ENCODE results near the gene LRRC7. TPM values are rescaled to one million over a fixed set of nuclear protein-coding genes. Genes with fewer than 3 reads are reported as not detected.

The LRRC7 gene
- total RNA-seq, 3 donors from 2014 or later = 0.27 TPM; not detected in 2

DNA sequence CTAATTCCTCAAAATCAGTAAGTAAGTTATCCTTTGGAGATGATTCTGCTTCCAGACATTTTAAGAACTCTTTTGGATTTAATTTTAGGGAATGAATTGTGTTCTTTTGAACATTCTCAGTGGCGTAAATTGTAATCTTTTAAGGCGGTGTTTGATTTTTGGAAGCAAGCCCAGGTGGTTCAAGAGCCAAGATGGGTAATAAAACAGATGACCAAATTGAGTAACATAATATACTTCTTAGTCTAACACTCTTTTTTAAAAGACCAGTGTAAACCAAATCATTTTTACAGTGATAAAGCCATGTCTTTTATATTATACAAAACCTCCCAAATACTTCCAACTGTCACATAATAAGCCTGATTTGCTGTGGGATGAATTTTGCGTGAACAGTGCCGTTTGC, 503.9 kb downstream of the LRRC7 start:
- Mint-ChIP-seq H3K9me3 (no peaks in the 10 kb centered on the region), H3K4me1 (ENCODE audit: low read depth) (no peaks in the 10 kb centered on the region), H3K4me3 (no peak overlapping the region), H3K36me3 (ENCODE audit: insufficient read depth) (no peaks in the 10 kb centered on the region), H3K27me3 (ENCODE audit: low read depth) (peaks cover 3% of the 10 kb centered on the region)
- DNase-seq (no peak), ATAC-seq (no peak)

DNA sequence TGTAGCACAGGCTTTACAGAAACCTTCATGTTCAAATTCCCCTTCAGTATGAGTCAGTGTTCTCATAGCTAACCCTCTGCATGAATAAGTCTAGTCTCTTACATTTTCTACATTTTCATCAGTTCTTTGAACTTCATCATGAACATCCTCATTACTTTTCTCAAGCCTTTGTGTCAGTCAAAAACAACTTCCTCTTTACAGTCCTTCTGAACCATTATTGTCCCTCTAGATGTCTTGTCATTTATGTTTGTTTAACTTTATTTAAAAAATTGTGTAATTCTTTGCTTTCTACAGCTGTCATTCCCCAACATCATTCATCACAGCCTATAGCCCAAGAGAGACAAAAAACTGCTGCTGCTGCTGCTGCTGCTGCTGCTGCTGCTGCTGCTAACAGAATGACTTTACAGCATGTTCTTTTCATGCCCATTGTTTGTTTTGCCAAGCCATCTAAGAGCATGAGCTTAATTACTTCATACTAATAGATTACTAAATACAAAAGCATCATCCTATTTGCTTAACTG, 504.6 kb downstream of the LRRC7 start:
- DNase-seq (no peak), ATAC-seq (peak in 1 of 2 donors; percentile 34)
- Mint-ChIP-seq H3K36me3 (ENCODE audit: insufficient read depth) (no peaks in the 10 kb centered on the region), H3K9me3 (no peaks in the 10 kb centered on the region), H3K27me3 (ENCODE audit: low read depth) (peaks cover 3% of the 10 kb centered on the region), H3K4me3 (no peak overlapping the region), H3K4me1 (ENCODE audit: low read depth) (no peaks in the 10 kb centered on the region)

DNA sequence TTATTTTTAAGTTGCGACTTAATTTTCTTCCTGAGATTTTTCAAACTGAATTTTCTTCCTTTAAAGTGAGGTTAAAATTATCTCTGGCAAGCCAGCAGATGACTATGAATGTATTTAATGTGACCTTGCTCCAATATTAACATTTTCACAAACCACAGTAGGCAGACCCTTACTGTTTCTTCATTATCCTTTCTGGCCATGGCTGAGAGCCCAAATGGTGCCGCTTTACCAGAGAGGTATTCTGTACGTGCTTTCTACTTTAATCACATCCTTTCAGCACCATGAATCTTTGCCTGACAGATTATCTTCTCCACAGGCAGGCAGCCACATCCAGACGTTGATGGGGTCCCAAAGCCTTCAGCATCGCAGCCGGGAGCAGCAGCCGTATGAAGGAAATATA, 508.0 kb downstream of the LRRC7 start:
- ATAC-seq (no peak), DNase-seq (no peak)
- no peaks in the 10 kb centered on the region for H3K9me3 Mint-ChIP-seq
- H3K36me3 Mint-ChIP-seq (ENCODE audit: insufficient read depth) = no peaks in the 10 kb centered on the region
- no peaks in the 10 kb centered on the region for H3K4me1 Mint-ChIP-seq (ENCODE audit: low read depth)
- peaks cover 3% of the 10 kb centered on the region for H3K27me3 Mint-ChIP-seq (ENCODE audit: low read depth)
- no peak overlapping the region for H3K4me3 Mint-ChIP-seq

DNA sequence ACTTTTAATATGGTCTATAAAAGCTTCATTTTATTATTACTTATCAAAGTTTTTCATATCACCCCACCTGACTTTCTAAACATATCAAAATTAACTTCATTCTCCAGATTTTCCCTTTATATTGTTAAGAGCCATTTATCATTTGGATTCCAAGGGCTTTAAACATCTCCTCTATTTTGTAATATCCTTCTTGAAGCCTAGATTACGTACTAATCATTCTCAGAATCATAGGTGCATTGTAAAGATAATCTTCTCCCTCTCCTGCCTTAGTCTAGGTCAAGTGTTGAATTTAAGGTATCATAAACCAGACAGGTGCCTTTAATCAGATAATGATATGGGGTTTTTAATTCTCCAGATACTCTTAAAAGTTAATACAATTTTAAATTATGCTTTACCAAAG, 509.3 kb downstream of the LRRC7 start:
- no peaks in the 10 kb centered on the region for H3K9me3 Mint-ChIP-seq
- no peak overlapping the region for H3K4me3 Mint-ChIP-seq
- peaks cover 3% of the 10 kb centered on the region for H3K27me3 Mint-ChIP-seq (ENCODE audit: low read depth)
- ATAC-seq (no peak), DNase-seq (no peak)
- H3K4me1 Mint-ChIP-seq (ENCODE audit: low read depth) = no peaks in the 10 kb centered on the region
- no peaks in the 10 kb centered on the region for H3K36me3 Mint-ChIP-seq (ENCODE audit: insufficient read depth)

DNA sequence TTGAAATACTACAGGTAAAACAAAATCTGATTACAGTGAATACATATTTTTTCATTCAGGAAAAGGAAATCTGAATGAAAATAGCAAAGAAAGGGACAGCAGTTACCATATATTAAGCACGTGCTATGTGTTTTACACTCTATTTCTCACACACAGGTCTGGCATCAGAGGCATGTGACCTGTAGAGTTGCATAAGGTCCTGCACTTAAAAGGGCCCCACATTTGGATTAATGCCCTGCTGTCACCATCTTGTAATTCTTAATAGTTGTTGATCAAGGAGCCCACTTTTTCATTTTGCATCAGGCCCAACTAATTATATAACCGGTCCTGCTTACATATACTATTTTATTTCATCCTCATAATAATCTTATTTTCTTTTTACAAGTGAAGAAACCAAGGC, 511.8 kb downstream of the LRRC7 start:
- ATAC-seq (no peak), DNase-seq (no peak)
- Mint-ChIP-seq H3K4me3 (no peak overlapping the region), H3K36me3 (ENCODE audit: insufficient read depth) (no peaks in the 10 kb centered on the region), H3K4me1 (ENCODE audit: low read depth) (no peaks in the 10 kb centered on the region), H3K27me3 (ENCODE audit: low read depth) (no peaks in the 10 kb centered on the region), H3K9me3 (peaks cover 5% of the 10 kb centered on the region)

DNA sequence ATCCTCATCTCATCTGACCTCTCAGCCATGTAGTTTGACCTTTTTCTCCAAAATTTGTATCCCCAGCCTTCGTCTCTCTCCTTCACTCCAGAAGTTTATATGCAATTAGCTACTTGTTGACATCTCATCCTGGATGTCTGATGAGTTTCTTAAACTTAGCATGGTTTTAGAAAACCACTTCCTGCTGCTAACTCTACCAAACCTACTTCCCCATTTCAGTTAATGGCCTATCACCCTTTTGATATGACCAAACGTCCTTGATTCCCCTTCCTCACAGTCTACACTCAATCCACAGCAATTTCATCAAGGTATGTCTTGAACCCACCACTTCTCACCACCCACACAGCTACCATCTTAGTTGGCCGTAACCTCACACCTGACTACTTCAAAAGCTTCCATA, 515.8 kb downstream of the LRRC7 start:
- peaks cover 5% of the 10 kb centered on the region for H3K9me3 Mint-ChIP-seq
- no peaks in the 10 kb centered on the region for H3K27me3 Mint-ChIP-seq (ENCODE audit: low read depth)
- H3K36me3 Mint-ChIP-seq (ENCODE audit: insufficient read depth) = no peaks in the 10 kb centered on the region
- ATAC-seq (no peak), DNase-seq (no peak)
- H3K4me1 Mint-ChIP-seq (ENCODE audit: low read depth) = no peaks in the 10 kb centered on the region
- H3K4me3 Mint-ChIP-seq = no peak overlapping the region

DNA sequence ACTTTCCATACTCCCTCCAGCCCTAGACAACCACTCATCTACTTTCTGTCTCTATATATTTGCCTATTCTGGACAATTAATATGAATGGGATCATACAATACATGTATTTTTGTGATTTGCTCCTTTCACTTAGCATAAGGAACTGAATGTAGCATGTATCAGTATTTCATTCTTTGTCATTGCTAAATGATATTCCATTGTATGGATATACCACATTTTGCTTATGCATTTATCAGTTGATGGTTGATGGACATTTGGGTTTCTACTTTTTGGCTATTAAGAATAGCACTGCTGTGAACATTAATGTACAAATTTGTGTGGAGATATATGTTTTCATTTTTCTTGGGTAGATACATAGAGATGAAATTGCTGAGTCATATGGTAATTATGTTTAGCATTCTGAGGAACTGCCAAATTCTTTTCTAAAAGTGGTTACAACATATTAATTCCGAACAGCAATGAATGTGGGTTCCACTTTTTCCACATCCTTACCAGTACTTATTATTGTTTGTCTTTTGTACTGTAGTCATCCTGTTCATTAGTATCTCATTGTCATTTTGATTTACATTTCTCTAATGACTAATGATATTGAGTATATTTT, 516.7 kb downstream of the LRRC7 start:
- no peaks in the 10 kb centered on the region for H3K4me1 Mint-ChIP-seq (ENCODE audit: low read depth)
- H3K4me3 Mint-ChIP-seq = no peak overlapping the region
- H3K27me3 Mint-ChIP-seq (ENCODE audit: low read depth) = peaks cover 3% of the 10 kb centered on the region
- no peaks in the 10 kb centered on the region for H3K36me3 Mint-ChIP-seq (ENCODE audit: insufficient read depth)
- DNase-seq (no peak), ATAC-seq (no peak)
- H3K9me3 Mint-ChIP-seq = peaks cover 5% of the 10 kb centered on the region

DNA sequence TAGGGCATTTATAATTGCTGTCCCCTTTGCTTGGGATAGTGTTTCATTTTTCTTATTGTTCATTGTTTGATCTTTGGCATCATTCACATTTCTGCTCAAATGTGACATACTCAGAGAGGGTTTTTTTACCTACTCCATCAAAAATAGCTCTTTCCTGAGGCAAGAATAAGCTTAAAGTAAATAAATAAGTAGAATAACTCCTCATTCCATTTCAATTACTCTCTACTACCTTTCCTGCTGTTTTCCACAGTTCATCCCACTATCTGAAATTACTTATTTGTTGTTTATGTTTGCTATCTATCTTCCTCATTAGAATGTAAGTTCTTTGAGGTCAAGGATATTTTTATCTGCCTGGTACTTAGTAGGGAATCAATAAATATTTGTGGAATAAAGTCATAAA, 517.8 kb downstream of the LRRC7 start:
- no peaks in the 10 kb centered on the region for H3K36me3 Mint-ChIP-seq (ENCODE audit: insufficient read depth)
- no peaks in the 10 kb centered on the region for H3K4me1 Mint-ChIP-seq (ENCODE audit: low read depth)
- DNase-seq (no peak), ATAC-seq (no peak)
- peaks cover 5% of the 10 kb centered on the region for H3K9me3 Mint-ChIP-seq
- H3K27me3 Mint-ChIP-seq (ENCODE audit: low read depth) = peaks cover 5% of the 10 kb centered on the region
- no peak overlapping the region for H3K4me3 Mint-ChIP-seq

DNA sequence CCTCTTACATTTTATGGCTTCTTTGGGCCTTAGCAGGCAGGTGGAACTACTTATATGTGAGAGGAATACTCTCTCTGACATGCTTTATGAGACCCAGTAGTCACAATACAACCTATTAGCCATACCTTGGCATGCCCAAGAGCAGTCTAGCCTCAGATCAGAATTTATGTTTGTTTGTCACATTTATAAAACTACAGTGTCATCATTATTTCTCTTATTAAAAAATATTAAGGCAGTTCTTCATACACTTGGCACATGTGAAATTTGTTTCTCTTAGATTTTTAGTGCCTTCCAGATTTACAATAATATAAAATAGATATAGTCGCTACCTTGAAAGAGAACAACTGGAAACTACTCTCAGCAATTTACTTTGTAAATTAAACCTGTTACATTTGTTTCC, 519.2 kb downstream of the LRRC7 start:
- ATAC-seq (no peak), DNase-seq (no peak)
- no peak overlapping the region for H3K4me3 Mint-ChIP-seq
- no peaks in the 10 kb centered on the region for H3K4me1 Mint-ChIP-seq (ENCODE audit: low read depth)
- H3K9me3 Mint-ChIP-seq = peaks cover 5% of the 10 kb centered on the region
- no peaks in the 10 kb centered on the region for H3K36me3 Mint-ChIP-seq (ENCODE audit: insufficient read depth)
- H3K27me3 Mint-ChIP-seq (ENCODE audit: low read depth) = peaks cover 5% of the 10 kb centered on the region

DNA sequence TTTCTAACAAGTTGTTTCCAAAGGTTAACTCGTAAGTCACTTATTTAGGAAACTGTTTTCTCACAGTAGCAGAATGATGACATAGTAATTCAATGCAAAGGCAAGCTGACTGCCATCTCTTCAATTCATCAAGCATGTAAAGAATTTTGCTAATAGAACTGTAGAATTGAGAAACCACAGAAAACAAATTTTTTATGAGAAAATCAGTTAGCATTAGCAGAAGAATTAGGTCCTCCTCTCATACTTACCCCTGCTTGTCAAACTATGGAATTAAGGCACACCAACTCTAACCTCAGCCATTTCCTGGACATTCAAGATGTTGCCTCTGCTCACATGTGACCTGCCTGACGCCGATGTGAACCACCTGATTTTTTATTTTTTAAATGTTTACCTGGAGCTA, 522.4 kb downstream of the LRRC7 start:
- H3K4me3 Mint-ChIP-seq = no peak overlapping the region
- no peaks in the 10 kb centered on the region for H3K4me1 Mint-ChIP-seq (ENCODE audit: low read depth)
- no peaks in the 10 kb centered on the region for H3K9me3 Mint-ChIP-seq
- no peak for ATAC-seq
- peaks cover 5% of the 10 kb centered on the region for H3K27me3 Mint-ChIP-seq (ENCODE audit: low read depth)
- no peak for DNase-seq
- H3K36me3 Mint-ChIP-seq (ENCODE audit: insufficient read depth) = no peaks in the 10 kb centered on the region

DNA sequence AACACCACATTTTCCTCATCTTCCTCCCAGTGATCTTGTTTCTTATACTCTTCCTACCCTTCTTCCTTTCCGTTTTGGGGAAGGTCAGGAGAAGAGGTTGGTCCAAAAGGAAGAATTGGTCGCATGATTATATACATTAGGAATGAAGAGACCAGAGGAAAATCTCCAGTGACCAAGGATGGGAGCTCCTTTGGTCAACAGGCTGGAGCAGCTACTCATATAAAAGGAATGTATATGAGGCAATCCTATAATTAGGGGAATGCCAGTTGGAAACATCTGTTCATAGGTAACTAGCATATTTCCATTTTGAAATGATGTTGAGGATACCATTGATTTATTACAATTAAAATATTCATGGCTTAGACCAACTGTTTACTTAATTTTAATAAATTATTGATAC, 523.2 kb downstream of the LRRC7 start:
- Mint-ChIP-seq H3K4me3 (no peak overlapping the region), H3K4me1 (ENCODE audit: low read depth) (no peaks in the 10 kb centered on the region), H3K36me3 (ENCODE audit: insufficient read depth) (no peaks in the 10 kb centered on the region), H3K9me3 (no peaks in the 10 kb centered on the region), H3K27me3 (ENCODE audit: low read depth) (peaks cover 5% of the 10 kb centered on the region)
- ATAC-seq = no peak
- DNase-seq = no peak

DNA sequence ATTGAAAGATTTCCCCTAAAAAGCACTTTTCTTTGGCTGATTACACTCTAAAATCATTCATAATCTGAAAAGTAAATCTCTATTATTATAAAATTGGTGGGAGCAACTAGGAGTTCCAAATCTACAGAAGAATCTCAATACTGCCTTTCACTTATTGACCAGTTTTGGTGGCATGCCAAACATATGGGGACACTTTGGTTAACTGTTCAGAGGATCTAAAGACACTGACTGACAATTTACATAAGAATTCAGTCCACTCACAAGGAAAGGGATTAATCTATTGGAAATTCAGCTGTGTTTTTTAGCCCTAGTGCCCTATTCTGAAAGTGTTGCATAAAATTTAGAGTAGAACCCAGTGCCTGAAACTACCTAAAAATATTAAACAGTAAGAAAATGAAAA, 524.1 kb downstream of the LRRC7 start:
- no peaks in the 10 kb centered on the region for H3K36me3 Mint-ChIP-seq (ENCODE audit: insufficient read depth)
- H3K4me3 Mint-ChIP-seq = no peak overlapping the region

DNA sequence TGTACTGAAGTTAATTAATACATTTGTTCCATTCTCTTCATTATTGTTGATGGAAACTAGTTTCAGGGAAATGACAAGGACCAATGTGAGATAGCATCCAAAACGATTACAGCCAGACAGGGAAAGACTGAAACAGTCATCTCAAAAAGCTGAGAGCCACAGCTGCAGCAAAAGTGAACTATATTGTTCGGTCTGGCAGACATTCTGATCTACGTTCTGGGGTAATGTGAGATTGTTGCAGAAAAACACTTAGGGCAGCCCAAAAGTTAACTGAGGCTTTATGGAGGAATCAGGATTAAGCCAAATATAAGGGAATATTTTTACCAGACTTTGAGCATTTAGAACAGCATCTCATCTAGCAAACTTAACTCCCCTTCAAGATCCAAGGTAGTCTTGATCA, 524.8 kb downstream of the LRRC7 start:
- H3K4me3 Mint-ChIP-seq = no peak overlapping the region
- H3K27me3 Mint-ChIP-seq (ENCODE audit: low read depth) = peaks cover 5% of the 10 kb centered on the region
- H3K4me1 Mint-ChIP-seq (ENCODE audit: low read depth) = no peaks in the 10 kb centered on the region
- no peaks in the 10 kb centered on the region for H3K36me3 Mint-ChIP-seq (ENCODE audit: insufficient read depth)
- DNase-seq = no peak
- H3K9me3 Mint-ChIP-seq = no peaks in the 10 kb centered on the region
- ATAC-seq = no peak

More for the DNA sequence above, 524.1 kb downstream of the LRRC7 start:
- Mint-ChIP-seq H3K27me3 (ENCODE audit: low read depth) (peaks cover 5% of the 10 kb centered on the region), H3K9me3 (no peaks in the 10 kb centered on the region), H3K4me1 (ENCODE audit: low read depth) (no peaks in the 10 kb centered on the region)
- no peak for DNase-seq
- no peak for ATAC-seq

DNA sequence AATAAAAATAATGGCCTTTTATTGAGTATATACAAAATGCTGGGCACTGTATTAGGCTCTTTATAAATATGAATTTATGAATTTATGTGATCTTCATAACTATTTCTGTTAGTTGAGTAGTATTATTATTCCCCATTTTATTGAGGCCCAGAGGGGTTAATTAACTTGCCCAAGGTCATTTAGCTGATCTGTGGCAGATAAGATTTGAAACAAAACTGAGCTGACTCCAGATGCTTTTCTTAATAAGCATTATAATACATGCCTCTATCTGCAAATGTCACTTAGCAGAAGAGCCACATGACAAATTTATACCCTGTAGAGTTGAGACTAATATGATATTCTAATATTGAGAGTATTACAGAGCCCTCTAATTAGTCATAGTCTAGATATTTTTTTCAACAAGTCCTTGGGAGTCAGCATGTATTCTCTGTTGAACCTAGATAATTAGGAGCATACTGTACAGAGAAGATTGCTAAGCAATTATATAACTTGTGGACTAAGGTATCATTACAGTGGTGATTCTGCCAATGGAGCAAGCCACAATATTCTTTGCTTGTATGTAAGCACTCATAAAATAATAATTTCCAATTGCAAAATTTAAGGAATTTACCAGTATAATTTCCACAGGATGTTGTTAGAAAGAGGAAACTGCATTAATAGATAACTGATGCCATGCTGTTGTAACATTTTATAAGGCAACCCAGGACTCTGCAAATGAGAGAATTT, 525.7 kb downstream of the LRRC7 start:
- Mint-ChIP-seq H3K36me3 (ENCODE audit: insufficient read depth) (no peaks in the 10 kb centered on the region), H3K27me3 (ENCODE audit: low read depth) (peaks cover 5% of the 10 kb centered on the region), H3K9me3 (no peaks in the 10 kb centered on the region), H3K4me1 (ENCODE audit: low read depth) (no peaks in the 10 kb centered on the region), H3K4me3 (no peak overlapping the region)
- DNase-seq (no peak), ATAC-seq (no peak)

DNA sequence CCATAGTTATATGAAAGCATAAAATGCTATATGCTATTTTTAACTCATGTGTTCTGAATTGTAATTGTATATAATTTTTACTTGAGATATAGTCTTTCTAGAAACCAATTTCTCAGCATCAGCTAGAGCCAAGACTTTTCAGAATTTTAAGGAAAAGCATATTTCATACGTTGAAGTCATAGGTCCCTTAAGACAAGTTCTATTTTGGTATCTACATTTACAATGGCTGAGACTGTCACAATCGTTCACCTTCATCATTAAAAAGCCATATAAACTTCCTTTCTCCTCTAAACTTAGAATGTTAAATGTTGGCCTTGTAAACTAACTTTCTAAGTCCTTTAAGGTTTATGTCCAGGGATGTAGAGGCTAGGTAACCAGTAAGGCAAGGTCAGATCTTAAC, 533.5 kb downstream of the LRRC7 start:
- Mint-ChIP-seq H3K4me3 (no peak overlapping the region), H3K27me3 (ENCODE audit: low read depth) (peaks cover 2% of the 10 kb centered on the region), H3K4me1 (ENCODE audit: low read depth) (no peaks in the 10 kb centered on the region), H3K9me3 (no peaks in the 10 kb centered on the region), H3K36me3 (ENCODE audit: insufficient read depth) (no peaks in the 10 kb centered on the region)
- DNase-seq (no peak), ATAC-seq (no peak)

Data from activated T-cell treated with anti-CD3 and anti-CD28 coated beads, Interleukin-2, amount 50 U/mL, for 4 hours (primary cell).